ENCODE data around the gene NR3C1.

NR3C1 gene

GRCh38 chr5:143401227-143402016 lies 2.1 kb downstream of the NR3C1 start:
- no peak for DNase-seq (ENCODE audit: low read depth in 1 of 2, low spot score in 1 of 2)
- in situ Hi-C loops (cut with HindIII; ENCODE audit: low pct_unique_long_range_greater_than_20kb, low sequenced_read_pairs): no loop called here
- no peak for TF ChIP-seq JUND (IDR thresholded peaks at IDR 0.05; ENCODE audit: low read depth)

DNA sequence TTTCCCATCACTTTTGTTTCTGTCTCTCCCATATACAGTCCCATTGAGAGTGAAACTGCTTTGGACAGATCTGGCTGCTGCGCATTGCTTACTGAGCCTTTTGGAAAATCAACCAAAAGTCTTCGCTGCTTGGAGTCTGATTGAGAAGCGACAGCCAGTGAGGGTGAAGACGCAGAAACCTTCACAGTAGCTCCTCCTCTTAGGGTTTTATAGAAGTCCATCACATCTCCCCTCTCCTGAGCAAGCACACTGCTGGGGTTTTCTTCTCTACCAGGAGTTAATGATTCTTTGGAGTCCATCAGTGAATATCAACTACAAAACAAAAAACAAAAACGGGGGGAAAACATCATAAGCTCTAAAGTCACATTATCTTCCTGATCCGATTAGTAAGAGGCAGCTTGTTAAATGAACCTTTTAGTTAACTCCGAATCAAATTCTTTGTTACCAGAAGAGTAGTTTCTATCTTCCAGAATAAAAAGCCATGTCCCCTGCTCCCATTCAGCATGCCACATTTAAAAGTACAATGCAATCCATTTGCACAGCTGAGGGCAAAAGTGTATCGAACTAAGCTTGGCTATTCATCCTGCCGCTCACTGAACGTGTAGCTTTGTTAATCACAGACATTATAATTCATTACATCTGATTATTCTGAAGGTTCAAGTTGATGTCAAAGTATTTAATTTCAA lies 2.8 kb downstream of the NR3C1 start:
- in situ Hi-C loops (cut with HindIII; ENCODE audit: low pct_unique_long_range_greater_than_20kb, low sequenced_read_pairs): no loop called here
- TF ChIP-seq JUND (IDR thresholded peaks at IDR 0.05; ENCODE audit: low read depth): no peak
- peak; percentile 8 to 64 for DNase-seq (ENCODE audit: low read depth in 1 of 2, low spot score in 1 of 2)

- in situ Hi-C loops (cut with HindIII; ENCODE audit: low pct_unique_long_range_greater_than_20kb, low sequenced_read_pairs): no loop called here
- peak in 1 of 2 experiments; percentile 9 for DNase-seq (ENCODE audit: low read depth in 1 of 2, low spot score in 1 of 2)
- TF ChIP-seq JUND (IDR thresholded peaks at IDR 0.05; ENCODE audit: low read depth): no peak
Observed at GRCh38 chr5:143399616-143400540, 3.6 kb downstream of the NR3C1 start.

DNA sequence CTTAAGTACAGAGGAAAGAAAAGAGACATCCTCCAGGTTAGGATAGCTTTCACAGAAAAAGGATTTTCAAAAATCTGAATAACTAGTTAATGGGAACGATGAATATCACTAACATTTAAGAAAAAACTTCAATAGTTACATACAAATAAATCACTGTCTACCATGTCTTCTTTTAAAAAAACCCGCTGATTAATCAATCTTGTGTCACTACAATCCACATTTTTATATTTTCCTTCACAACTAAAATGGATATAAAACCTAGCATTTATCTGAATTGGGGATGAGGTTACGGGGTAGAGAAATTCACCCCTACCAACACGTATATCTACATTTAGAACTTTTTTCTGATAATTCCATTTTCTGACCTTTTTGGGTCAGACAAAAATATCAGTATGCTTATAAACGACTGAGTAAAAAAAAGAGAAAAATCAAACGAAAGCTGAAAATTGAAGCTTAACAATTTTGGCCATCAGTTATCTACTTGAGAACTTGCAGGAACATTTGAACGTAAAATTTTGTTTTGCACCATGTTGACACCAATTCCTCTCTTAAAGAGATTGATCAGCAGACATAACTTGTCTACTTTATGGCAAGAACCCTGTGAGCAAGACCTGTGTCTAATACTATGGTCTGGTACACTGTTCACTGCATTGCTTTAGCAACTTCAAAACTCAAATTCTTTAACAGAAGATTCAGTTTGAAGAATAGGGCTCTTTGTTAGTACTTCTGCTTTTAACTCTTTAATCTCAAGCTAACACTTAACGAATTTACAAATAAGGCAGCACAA lies 4.8 kb downstream of the NR3C1 start:
- DNase-seq (ENCODE audit: low read depth in 1 of 2, low spot score in 1 of 2): no peak
- no peak for TF ChIP-seq JUND (IDR thresholded peaks at IDR 0.05; ENCODE audit: low read depth)
- in situ Hi-C loops (cut with HindIII; ENCODE audit: low pct_unique_long_range_greater_than_20kb, low sequenced_read_pairs): no loop called here

DNA sequence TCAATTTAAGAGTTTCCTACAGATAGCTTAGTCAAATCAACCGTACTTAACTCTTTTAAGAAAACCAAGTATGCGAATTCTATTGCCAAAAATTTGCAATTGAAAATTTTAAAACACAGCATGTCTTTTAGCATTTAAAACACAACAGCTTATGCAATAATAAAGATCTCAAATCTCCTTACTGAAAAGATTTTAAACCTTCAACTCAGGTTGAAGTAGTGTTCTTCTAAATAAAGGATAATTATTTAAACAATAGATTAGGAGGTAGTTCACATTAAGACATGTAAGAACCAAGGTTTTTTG lies 5.5 kb downstream of the NR3C1 start:
- in situ Hi-C loops (cut with HindIII; ENCODE audit: low pct_unique_long_range_greater_than_20kb, low sequenced_read_pairs): no loop called here
- no peak for DNase-seq (ENCODE audit: low read depth in 1 of 2, low spot score in 1 of 2)
- no peak for TF ChIP-seq JUND (IDR thresholded peaks at IDR 0.05; ENCODE audit: low read depth)

DNA sequence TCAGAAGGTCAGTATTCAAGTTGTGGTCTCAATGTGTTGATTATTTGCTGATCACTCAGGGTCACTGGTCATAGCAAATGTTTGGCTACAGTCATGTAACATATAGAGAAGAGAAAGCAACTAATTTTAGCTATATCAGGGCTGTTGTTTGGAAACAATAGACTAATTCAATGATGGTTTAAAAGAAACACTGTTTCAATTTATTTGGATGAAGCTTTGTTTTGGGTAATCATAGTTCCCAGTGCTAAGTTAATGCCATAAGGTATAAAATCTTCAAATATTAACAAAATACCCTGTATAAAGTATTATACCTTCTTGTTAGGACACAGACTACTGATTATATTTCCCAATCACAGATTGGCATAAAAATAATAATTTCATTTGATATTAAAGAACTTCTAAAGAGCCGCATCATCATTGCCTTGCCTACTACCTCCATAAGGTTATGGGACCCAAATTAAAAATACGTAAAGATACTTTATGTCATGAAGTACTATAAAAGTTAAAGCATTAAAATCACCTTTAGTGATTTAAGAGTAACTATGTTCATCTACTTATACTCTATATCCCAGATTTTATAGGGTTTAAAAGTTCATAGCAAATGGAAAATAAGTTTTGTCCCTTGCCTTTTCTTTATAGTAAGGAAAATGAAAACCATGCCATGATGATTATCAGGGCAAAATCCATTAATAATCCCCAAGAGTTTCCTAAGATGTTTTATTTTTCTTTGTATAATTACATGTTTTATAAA lies 6.0 kb downstream of the NR3C1 start:
- in situ Hi-C loops (cut with HindIII; ENCODE audit: low pct_unique_long_range_greater_than_20kb, low sequenced_read_pairs): no loop called here
- no peak for TF ChIP-seq JUND (IDR thresholded peaks at IDR 0.05; ENCODE audit: low read depth)
- DNase-seq (ENCODE audit: low read depth in 1 of 2, low spot score in 1 of 2): no peak

DNA sequence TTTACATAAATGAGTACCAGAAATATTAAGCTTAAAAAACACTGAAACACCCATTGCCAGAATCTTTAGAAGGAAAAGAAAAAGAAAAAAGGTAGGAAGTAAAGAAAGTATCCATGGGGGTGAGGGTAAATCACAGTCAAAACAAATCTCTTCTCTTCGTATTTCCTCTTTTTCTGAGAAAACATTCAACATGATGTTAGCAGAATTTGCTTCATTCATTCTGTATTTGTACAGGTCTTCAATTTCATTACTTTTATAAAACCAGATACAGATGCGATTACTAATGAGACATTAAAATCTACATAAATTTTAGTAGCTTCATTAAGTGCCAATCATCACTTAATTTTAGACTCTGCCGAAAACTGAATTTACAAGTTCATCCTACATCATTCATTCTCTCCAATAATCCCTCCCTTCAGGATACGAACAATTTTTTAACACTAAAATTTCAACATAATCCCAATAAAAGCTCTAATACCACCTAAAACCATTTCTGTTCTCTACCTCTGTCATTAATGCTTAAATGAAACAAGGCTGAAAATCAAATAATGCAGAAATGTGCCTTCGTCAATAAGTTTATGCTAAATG lies 7.0 kb downstream of the NR3C1 start:
- in situ Hi-C loops (cut with HindIII; ENCODE audit: low pct_unique_long_range_greater_than_20kb, low sequenced_read_pairs): no loop called here
- TF ChIP-seq JUND (IDR thresholded peaks at IDR 0.05; ENCODE audit: low read depth): no peak
- DNase-seq (ENCODE audit: low read depth in 1 of 2, low spot score in 1 of 2): no peak

DNA sequence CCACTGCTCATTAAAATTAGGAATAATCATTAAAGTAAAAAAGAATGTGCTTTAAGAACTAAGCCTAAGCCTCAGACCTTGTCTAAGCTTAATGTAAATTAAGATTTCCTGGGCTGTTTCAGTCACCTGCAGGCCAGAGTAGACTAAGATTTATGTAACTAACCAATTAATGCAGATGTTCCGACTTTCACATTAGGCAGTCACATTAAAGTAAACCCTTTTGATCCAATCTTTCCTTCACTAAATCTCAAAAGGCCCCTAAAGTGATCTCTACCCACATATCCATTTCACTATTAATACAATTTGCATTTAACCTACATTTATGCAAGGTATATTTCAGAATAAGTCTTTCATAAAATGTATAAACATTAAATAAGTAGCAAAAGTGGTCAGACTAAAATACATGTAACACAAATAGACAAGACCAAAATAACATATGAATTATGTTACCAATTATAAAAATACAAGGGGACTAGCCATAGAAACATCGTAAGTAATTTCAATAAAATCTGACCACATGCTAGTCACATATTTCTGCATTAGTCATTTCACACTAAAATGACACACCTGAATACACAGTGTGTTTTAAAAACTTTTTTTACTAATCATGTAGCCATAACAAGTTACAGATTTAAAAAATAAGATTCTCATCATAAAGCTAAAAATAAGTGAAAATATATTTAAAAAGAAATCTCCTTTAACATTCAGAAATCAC lies 7.7 kb downstream of the NR3C1 start:
- no peak for TF ChIP-seq JUND (IDR thresholded peaks at IDR 0.05; ENCODE audit: low read depth)
- DNase-seq (ENCODE audit: low read depth in 1 of 2, low spot score in 1 of 2): no peak
- in situ Hi-C loops (cut with HindIII; ENCODE audit: low pct_unique_long_range_greater_than_20kb, low sequenced_read_pairs): no loop called here

GRCh38 chr5:143393524-143393923 lies 10.0 kb downstream of the NR3C1 start:
- TF ChIP-seq JUND (IDR thresholded peaks at IDR 0.05; ENCODE audit: low read depth): no peak
- in situ Hi-C loops (cut with HindIII; ENCODE audit: low pct_unique_long_range_greater_than_20kb, low sequenced_read_pairs): no loop called here
- no peak for DNase-seq (ENCODE audit: low read depth in 1 of 2, low spot score in 1 of 2)

- in situ Hi-C loops (cut with HindIII; ENCODE audit: low pct_unique_long_range_greater_than_20kb, low sequenced_read_pairs): no loop called here
- DNase-seq (ENCODE audit: low read depth in 1 of 2, low spot score in 1 of 2): no peak
- TF ChIP-seq JUND (IDR thresholded peaks at IDR 0.05; ENCODE audit: low read depth): no peak
Observed at GRCh38 chr5:143390941-143391340, 12.5 kb downstream of the NR3C1 start.

- DNase-seq (ENCODE audit: low read depth in 1 of 2, low spot score in 1 of 2): no peak
- in situ Hi-C loops (cut with HindIII; ENCODE audit: low pct_unique_long_range_greater_than_20kb, low sequenced_read_pairs): no loop called here
- no peak for TF ChIP-seq JUND (IDR thresholded peaks at IDR 0.05; ENCODE audit: low read depth)
Observed at GRCh38 chr5:143390258-143390657, 13.2 kb downstream of the NR3C1 start.
